OCI-LY7 (cell line): ENCODE data around the gene SRR.

Source experiments
- EZH2phosphoT487 ChIP-seq: fragments of 200-600 bp; sonication (generic); IDR thresholded peaks from 2 replicates; pipeline ENCODE4 v1.6.1; 2018; ENCODE audit warnings: low read depth, borderline replicate concordance, mild to moderate bottlenecking, mixed run types, antibody characterized with exemption, low read length, moderate library complexity, mixed read lengths
- TF ChIP-seq, protein P1 (sequence below): fragments of 200-600 bp; sonication (generic); conservative IDR thresholded peaks from 2 replicates; pipeline ENCODE4 v1.5.1; 2014; ENCODE audit warnings: mild to moderate bottlenecking, antibody characterized with exemption, low read length, moderate library complexity, mixed read lengths

GRCh38 chr17:2266865-2267228, 36.9 kb upstream of the SRR start:
- TF ChIP-seq, protein P1, sequence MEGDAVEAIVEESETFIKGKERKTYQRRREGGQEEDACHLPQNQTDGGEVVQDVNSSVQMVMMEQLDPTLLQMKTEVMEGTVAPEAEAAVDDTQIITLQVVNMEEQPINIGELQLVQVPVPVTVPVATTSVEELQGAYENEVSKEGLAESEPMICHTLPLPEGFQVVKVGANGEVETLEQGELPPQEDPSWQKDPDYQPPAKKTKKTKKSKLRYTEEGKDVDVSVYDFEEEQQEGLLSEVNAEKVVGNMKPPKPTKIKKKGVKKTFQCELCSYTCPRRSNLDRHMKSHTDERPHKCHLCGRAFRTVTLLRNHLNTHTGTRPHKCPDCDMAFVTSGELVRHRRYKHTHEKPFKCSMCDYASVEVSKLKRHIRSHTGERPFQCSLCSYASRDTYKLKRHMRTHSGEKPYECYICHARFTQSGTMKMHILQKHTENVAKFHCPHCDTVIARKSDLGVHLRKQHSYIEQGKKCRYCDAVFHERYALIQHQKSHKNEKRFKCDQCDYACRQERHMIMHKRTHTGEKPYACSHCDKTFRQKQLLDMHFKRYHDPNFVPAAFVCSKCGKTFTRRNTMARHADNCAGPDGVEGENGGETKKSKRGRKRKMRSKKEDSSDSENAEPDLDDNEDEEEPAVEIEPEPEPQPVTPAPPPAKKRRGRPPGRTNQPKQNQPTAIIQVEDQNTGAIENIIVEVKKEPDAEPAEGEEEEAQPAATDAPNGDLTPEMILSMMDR, result no peak
- no peak for TF ChIP-seq EZH2phosphoT487
